ENCODE data around the gene SDC4. TPM values are rescaled to one million over a fixed set of nuclear protein-coding genes. Genes with fewer than 3 reads are reported as not detected.

SDC4 gene
- polyA plus RNA-seq, 3 donors, result 163 to 174 (median 172) TPM

Other genes with a start within 250 kb of the SDC4 start
- gene KCNS1, start 247.3 kb downstream of the SDC4 start, polyA plus RNA-seq (ENCODE audit: insufficient read length in 3 of 3), result under 1 TPM; 0.33 to 0.64 (median 0.53) TPM
- not detected for gene WFDC5, start 233.2 kb downstream of the SDC4 start, polyA plus RNA-seq (ENCODE audit: insufficient read length in 3 of 3)
- gene WFDC12, start 224.0 kb downstream of the SDC4 start, polyA plus RNA-seq (ENCODE audit: insufficient read length in 3 of 3), result not detected
- gene PI3, start 173.5 kb downstream of the SDC4 start, polyA plus RNA-seq (ENCODE audit: insufficient read length in 3 of 3), result not detected
- not detected for gene SEMG1, start 141.4 kb downstream of the SDC4 start, polyA plus RNA-seq (ENCODE audit: insufficient read length in 3 of 3)
- under 1 TPM in 1 of 3 donors, not detected in 2; 0.11 TPM for gene SEMG2, start 127.1 kb downstream of the SDC4 start, polyA plus RNA-seq (ENCODE audit: insufficient read length in 3 of 3)
- gene SLPI, start 93.9 kb downstream of the SDC4 start, polyA plus RNA-seq (ENCODE audit: insufficient read length in 3 of 3), result not detected
- not detected for gene RBPJL, start 41.6 kb downstream of the SDC4 start, polyA plus RNA-seq (ENCODE audit: insufficient read length in 3 of 3)
- gene MATN4, start 40.1 kb downstream of the SDC4 start, polyA plus RNA-seq (ENCODE audit: insufficient read length in 3 of 3), result under 1 TPM; 0.13 to 0.33 (median 0.17) TPM
- 10 to 100 TPM; 32.3 to 33.8 (median 33.8) TPM for gene SYS1, start 14.7 kb upstream of the SDC4 start, polyA plus RNA-seq (ENCODE audit: insufficient read length in 3 of 3)
- gene TP53TG5, start 29.9 kb upstream of the SDC4 start, polyA plus RNA-seq (ENCODE audit: insufficient read length in 3 of 3), result 1 to 10 TPM in 1 of 3 donors, under 1 TPM in 2; 0.76 to 1.3 (median 0.79) TPM
- gene DBNDD2, start 59.9 kb upstream of the SDC4 start, polyA plus RNA-seq (ENCODE audit: insufficient read length in 3 of 3), result 10 to 100 TPM; 25.0 to 31.1 (median 27.0) TPM
- gene PIGT, start 67.7 kb upstream of the SDC4 start, polyA plus RNA-seq (ENCODE audit: insufficient read length in 3 of 3), result 100 to 1,000 TPM in 1 of 3 donors, 10 to 100 TPM in 2; 90.8 to 101 (median 97.5) TPM
- gene WFDC2, start 121.3 kb upstream of the SDC4 start, polyA plus RNA-seq (ENCODE audit: insufficient read length in 3 of 3), result 100 to 1,000 TPM; 141 to 180 (median 177) TPM
- not detected for gene SPINT3, start 167.2 kb upstream of the SDC4 start, polyA plus RNA-seq (ENCODE audit: insufficient read length in 3 of 3)
- under 1 TPM in 1 of 3 donors, not detected in 2; 0.19 TPM for gene WFDC6, start 191.1 kb upstream of the SDC4 start, polyA plus RNA-seq (ENCODE audit: insufficient read length in 3 of 3)
- under 1 TPM; 0.10 to 0.36 (median 0.32) TPM for gene EPPIN, start 199.0 kb upstream of the SDC4 start, polyA plus RNA-seq (ENCODE audit: insufficient read length in 3 of 3)
- under 1 TPM in 1 of 3 donors, not detected in 2; 0.12 TPM for gene WFDC8, start 230.9 kb upstream of the SDC4 start, polyA plus RNA-seq (ENCODE audit: insufficient read length in 3 of 3)